HTR-8/SVneo (cell line): ENCODE results near the gene CHST8.

ENCODE experiments used
- DNase-seq: peaks from one replicate; pipeline ENCODE4 v3.0.0; 2011; ENCODE audit warnings: low spot score, mixed read lengths; ENCODE audit not compliant: insufficient read length
- FAIRE-seq: peaks from 2 replicates; lab custom pipeline; 2011; peaks lifted over from hg19 to GRCh38; lab: Jason Lieb, UNC

The CHST8 gene

GRCh38 chr19:33754361-33754760 is 132.6 kb downstream of the CHST8 start:
- DNase-seq (no peak), FAIRE-seq (no peak)

DNA sequence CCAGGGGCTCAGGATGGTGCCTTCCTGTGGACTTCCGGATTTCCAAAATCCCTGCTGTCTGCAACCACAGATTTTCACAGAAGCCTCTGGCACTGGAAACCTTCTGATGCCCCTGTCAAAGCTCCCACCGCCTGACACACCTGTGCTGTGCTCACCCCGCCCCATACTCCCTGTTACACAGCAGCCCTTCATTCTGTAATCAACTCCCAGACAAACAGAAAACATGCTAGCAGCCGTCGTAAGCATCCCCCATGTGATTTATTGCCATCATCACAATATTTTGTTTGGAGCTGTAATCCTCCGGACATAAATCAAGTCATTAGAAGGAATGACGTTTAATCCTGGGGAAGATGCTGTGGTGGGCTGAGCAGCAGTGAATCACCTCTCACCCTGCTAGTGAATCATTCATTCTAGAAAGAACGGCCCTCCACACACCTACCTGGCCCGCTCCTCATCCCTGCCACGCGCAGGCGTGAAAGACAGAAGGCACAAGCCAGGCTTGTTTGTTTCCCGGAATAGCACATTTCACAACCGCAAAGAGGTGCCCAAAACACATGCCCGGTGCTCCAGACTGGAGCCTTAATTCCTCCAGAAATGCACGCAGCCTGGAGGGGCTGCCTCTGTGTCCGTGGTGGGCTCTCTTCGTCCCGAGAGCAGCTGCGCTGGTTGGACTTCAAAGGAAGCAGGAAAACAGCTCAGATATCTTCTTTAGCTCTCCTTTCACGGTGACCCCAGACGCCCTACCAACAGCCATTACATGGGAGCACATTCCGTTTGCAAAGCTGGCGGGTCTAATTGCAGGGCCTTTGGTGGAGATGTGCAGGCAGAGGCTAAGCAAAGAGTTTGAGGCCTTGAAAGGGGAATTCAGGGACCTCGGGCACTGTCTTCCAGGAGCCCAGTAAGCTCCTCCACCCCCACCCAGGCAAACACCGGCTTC is 133.6 kb downstream of the CHST8 start:
- FAIRE-seq, result no peak
- no peak for DNase-seq

DNA sequence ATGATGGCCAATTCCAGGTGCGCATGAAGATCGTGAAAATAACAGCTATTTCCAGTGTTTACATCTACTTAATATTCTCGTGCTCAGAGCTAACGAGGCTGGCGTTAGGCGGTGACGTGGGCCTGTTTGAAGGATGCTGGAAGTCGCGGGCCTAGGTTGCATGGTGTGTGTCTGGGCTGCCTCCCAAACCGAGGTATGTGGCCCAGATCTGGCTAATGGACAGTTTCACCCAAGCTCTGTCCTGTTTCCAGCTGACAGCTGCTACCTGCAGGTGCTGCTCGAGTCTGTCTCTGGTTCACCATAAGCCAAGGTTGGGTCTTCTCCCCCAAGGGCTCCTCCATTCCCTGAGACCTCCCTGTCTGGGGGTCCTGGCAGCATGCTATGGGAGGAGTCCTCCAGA is 134.4 kb downstream of the CHST8 start:
- FAIRE-seq, result no peak

DNA sequence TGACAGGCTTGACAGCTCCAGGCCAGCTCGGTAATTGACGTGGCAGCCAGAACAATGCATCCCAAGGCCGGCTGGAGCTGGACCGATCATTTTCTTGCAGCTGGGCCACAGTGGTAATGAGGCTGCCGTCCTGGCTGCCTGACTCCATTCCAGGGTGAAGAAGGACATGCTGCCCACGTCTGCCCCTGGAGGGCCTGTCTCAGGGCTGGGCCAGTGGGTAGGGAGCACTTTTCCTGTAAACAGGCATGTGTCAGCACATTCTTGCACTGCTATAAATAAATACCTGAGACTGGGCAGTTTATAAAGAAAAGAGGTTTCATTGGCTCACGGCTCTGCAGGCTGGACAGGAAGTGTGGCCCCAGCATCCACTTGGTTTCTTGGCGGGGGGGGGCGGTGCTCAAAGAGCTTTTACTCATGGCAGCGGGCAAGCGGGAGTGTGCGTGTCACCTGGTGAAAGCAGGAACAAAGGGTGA is 136.8 kb downstream of the CHST8 start:
- DNase-seq (peak; percentile 28), FAIRE-seq (no peak)

More for the DNA sequence above, 134.4 kb downstream of the CHST8 start:
- no peak for DNase-seq

GRCh38 chr19:33759356-33759755 is 137.6 kb downstream of the CHST8 start:
- DNase-seq, result no peak
- FAIRE-seq, result no peak

- FAIRE-seq, result no peak
- DNase-seq, result no peak
These were observed 142.0 kb downstream of the CHST8 start for GRCh38 chr19:33763633-33764371.

DNA sequence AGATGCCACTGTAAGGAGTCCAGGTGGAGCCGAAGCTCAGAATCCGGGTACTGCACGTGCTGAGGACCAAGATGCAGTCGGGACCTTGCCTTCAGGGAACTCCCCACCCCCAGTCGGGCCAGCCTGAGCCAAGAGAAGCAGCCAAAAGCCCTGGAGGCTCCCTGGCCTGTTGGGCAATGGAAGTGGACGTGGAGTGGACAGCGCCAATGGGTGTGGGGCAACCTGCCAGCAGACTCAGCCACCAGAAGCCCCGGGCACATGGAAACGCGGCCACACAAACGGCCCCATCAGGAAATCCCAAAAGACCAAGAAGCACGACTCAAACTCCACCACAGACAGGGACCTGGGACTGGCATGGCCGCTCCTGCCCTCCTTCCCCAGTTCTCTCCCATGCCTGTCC is 144.9 kb downstream of the CHST8 start:
- FAIRE-seq (no peak), DNase-seq (no peak)

GRCh38 chr19:33767898-33768413 is 146.2 kb downstream of the CHST8 start:
- DNase-seq, result peak; percentile 54

DNA sequence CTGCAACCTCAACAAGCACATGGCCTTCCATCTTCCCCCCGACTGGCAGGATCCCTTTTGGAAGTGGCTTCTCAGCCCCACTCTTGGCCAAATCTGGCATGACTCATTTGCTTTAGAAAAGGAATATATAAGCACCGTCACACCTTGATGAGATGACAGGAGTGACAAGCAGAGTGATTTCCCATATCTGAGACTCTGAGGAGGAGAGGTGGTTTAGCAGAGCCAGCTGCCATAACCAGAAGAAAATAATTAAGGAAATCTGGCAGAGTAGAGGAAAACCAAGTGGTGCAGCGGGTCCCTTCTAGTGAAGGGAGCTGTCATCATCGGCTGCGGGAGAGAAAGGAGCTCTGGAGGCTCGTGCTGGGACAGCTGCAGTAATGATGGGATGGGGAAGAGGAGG is 147.5 kb downstream of the CHST8 start:
- FAIRE-seq (no peak), DNase-seq (no peak)

More at GRCh38 chr19:33767898-33768413, 146.2 kb downstream of the CHST8 start:
- FAIRE-seq, result no peak

- FAIRE-seq (no peak), DNase-seq (no peak)
These were observed 148.4 kb downstream of the CHST8 start for GRCh38 chr19:33770107-33770506.

GRCh38 chr19:33771384-33772101 is 149.8 kb downstream of the CHST8 start:
- no peak for FAIRE-seq

DNA sequence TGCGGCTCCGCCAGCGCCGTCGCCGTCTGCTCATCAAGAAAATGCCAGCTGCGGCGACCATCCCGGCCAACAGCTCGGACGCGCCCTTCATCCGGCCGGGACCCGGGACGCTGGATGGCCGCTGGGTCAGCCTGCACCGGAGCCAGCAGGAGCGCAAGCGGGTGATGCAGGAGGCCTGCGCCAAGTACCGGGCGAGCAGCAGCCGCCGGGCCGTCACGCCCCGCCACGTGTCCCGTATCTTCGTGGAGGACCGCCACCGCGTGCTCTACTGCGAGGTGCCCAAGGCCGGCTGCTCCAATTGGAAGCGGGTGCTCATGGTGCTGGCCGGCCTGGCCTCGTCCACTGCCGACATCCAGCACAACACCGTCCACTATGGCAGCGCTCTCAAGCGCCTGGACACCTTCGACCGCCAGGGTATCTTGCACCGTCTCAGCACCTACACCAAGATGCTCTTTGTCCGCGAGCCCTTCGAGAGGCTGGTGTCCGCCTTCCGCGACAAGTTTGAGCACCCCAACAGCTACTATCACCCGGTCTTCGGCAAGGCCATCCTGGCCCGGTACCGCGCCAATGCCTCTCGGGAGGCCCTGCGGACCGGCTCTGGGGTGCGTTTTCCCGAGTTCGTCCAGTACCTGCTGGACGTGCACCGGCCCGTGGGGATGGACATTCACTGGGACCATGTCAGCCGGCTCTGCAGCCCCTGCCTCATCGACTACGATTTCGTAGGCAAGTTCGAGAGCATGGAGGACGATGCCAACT is 150.5 kb downstream of the CHST8 start:
- FAIRE-seq (no peak), DNase-seq (no peak)

More at GRCh38 chr19:33771384-33772101, 149.8 kb downstream of the CHST8 start:
- peak; percentile 76 for DNase-seq

DNA sequence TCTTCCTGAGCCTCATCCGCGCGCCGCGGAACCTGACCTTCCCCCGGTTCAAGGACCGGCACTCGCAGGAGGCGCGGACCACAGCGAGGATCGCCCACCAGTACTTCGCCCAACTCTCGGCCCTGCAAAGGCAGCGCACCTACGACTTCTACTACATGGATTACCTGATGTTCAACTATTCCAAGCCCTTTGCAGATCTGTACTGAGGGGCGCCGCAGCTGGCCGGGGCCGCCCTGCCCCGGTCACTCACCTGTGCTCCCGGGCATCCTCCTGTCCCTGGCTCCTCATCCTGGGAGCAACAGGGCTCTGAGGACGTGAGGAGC is 151.1 kb downstream of the CHST8 start:
- DNase-seq, result no peak
- no peak for FAIRE-seq

GRCh38 chr19:33773704-33774624 is 152.2 kb downstream of the CHST8 start:
- FAIRE-seq (no peak), DNase-seq (no peak)

DNA sequence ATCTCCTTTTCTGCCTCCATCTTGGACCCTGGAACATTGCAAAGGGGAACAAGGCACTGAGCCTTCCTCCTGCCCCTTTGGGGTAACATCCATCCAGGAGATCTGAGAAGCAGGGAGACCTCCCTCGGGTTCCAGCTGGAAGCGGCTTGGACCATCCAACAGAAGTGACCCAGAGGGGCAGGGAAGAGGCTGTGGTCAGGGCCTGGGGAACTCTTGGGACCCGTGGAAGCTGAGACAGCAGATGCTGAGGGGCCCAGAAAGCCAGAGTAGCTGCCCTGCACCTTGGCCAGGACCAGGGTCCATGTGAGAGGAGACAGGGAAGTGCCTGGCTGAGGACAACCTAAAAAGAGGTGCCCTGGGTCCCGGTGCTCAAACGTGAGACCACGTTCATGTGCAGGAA is 153.0 kb downstream of the CHST8 start:
- DNase-seq (no peak), FAIRE-seq (no peak)

GRCh38 chr19:33775731-33776487 is 154.2 kb downstream of the CHST8 start:
- FAIRE-seq, result peak; percentile 90

GRCh38 chr19:33777351-33777750 is 155.6 kb downstream of the CHST8 start:
- DNase-seq (no peak), FAIRE-seq (no peak)

More at GRCh38 chr19:33775731-33776487, 154.2 kb downstream of the CHST8 start:
- DNase-seq, result no peak

- DNase-seq (no peak), FAIRE-seq (no peak)
These were observed 156.0 kb downstream of the CHST8 start for GRCh38 chr19:33777753-33778088.
